Glomerular endothelial cell (primary cell): ENCODE measurements around the gene ADAMTS8. TPM values are rescaled to one million over a fixed set of nuclear protein-coding genes. Genes with fewer than 3 reads are reported as not detected.

Source experiments
- DNase-seq: peaks from one replicate; pipeline ENCODE4 v3.0.0-alpha.2; 2011; ENCODE audit warnings: low read depth, low spot score; ENCODE audit errors: extremely low read depth
- total RNA-seq: library from RNA; depleted of rRNA; stranded (reverse); fragments of >200 nt; gene quantifications from 2 replicates; pipeline ENCODE4 v1.2.3, GENCODE V29; 2015

ADAMTS8 gene
- total RNA-seq = not detected in 2 replicates

- DNase-seq = no peak
Observed at GRCh38 chr11:130428316-130429119, at the start of gene ADAMTS8. Gene ADAMTS8 (minus strand): TSS chr11:130428609. CDS start chr11:130428286, 323 bp downstream.

- no peak for DNase-seq
Observed at GRCh38 chr11:130477586-130478203, 49.3 kb upstream of the ADAMTS8 start.

GRCh38 chr11:130476922-130477491 lies 48.6 kb upstream of the ADAMTS8 start:
- DNase-seq = no peak

- DNase-seq = no peak
Observed at GRCh38 chr11:130476200-130476921, 48.0 kb upstream of the ADAMTS8 start.

- no peak for DNase-seq
Observed at GRCh38 chr11:130475426-130476053, 47.1 kb upstream of the ADAMTS8 start.

- DNase-seq = no peak
Observed at GRCh38 chr11:130474637-130475400, 46.4 kb upstream of the ADAMTS8 start.

- no peak for DNase-seq
Observed at GRCh38 chr11:130473795-130474377, 45.5 kb upstream of the ADAMTS8 start.

GRCh38 chr11:130473056-130473794 lies 44.8 kb upstream of the ADAMTS8 start:
- no peak for DNase-seq

- no peak for DNase-seq
Observed at GRCh38 chr11:130472434-130472961, 44.1 kb upstream of the ADAMTS8 start.

- DNase-seq = no peak
Observed at GRCh38 chr11:130471731-130472433, 43.5 kb upstream of the ADAMTS8 start.

- no peak for DNase-seq
Observed at GRCh38 chr11:130470832-130471706, 42.7 kb upstream of the ADAMTS8 start.

GRCh38 chr11:130469181-130469580 lies 40.8 kb upstream of the ADAMTS8 start:
- DNase-seq = no peak

GRCh38 chr11:130467116-130467900 lies 38.9 kb upstream of the ADAMTS8 start:
- DNase-seq = no peak

- DNase-seq = no peak
Observed at GRCh38 chr11:130465263-130465662, 36.9 kb upstream of the ADAMTS8 start.

- DNase-seq = no peak
Observed at GRCh38 chr11:130464291-130464812, 35.9 kb upstream of the ADAMTS8 start.

GRCh38 chr11:130462931-130463330 lies 34.5 kb upstream of the ADAMTS8 start:
- DNase-seq = no peak
